T-cell (primary cell): ENCODE results near the gene SRGAP1. TPM values are rescaled to one million over a fixed set of nuclear protein-coding genes. Genes with fewer than 3 reads are reported as not detected.

Source experiments
- ATAC-seq, 4 experiments: fragments of 200-7000 bp in 3 of 4; fragments of 150-1000 bp in 1 of 4; cut with Tn5 transposase; replicated peaks in 1 of 4; 1 replicate in 3 of 4; 2 replicates in 1 of 4; pipeline ENCODE4 v1.10.0; 2021; ENCODE audit warnings: moderate library complexity in 3 of 4, mild to moderate bottlenecking in 2 of 4, moderate number of reproducible peaks in 1 of 4
- CTCF ChIA-PET, 2 donors: fragments of 300-600 bp; sonication (Branson Sonifier 250); formaldehyde crosslinking; loops; one replicate each; lab custom pipeline; 2022; ENCODE audit warnings: antibody characterized with exemption in 2 of 2; lab: Charles Lee
- POLR2A ChIA-PET, 2 donors: fragments of 300-600 bp; sonication (Branson Sonifier 250); formaldehyde crosslinking; loops; one replicate each; lab custom pipeline; 2022; ENCODE audit warnings: antibody characterized with exemption in 2 of 2; lab: Charles Lee
- DNase-seq, 35 experiments: peaks; one replicate each; pipeline versions ENCODE4 v3.0.0 to v3.0.0-alpha.2; 2013 to 2023
- H3K27ac ChIP-seq: one replicate; pipeline ENCODE4 v1.5.1; 2013; ENCODE audit warnings: low read length
- H3K27me3 ChIP-seq, 2 experiments: replicated peaks in 1 of 2; 1 replicate in 1 of 2; 2 replicates in 1 of 2; pipeline versions ENCODE4 v1.6.1 to v1.7.0; 2013; ENCODE audit warnings: low read length in 1 of 2, mixed read lengths in 1 of 2; ENCODE audit not compliant: control insufficient read depth in 2 of 2, insufficient read depth in 2 of 2; ENCODE audit errors: extremely low read depth in 1 of 2
- H3K36me3 ChIP-seq, 2 donors: 1 replicate in 1 of 2; 2 replicates in 1 of 2; pipeline versions ENCODE4 v1.6.1 to v1.7.0; 2013; ENCODE audit warnings: low read length in 1 of 2; ENCODE audit not compliant: control insufficient read depth in 2 of 2, insufficient read depth in 1 of 2; ENCODE audit errors: extremely low read depth in 1 of 2
- H3K4me1 ChIP-seq, 2 experiments: 1 replicate in 1 of 2; 2 replicates in 1 of 2; pipeline versions ENCODE4 v1.6.1 to v1.7.0; 2013; ENCODE audit warnings: low read length in 2 of 2, mixed read lengths in 1 of 2; ENCODE audit not compliant: insufficient read depth in 2 of 2, control insufficient read depth in 1 of 2; ENCODE audit errors: extremely low read depth in 1 of 2
- H3K4me3 ChIP-seq, 2 donors: 1 replicate in 1 of 2; 2 replicates in 1 of 2; pipeline versions ENCODE4 v1.5.1 to v1.7.0; 2013; ENCODE audit warnings: mild to moderate bottlenecking in 2 of 2, low read length in 1 of 2, moderate library complexity in 1 of 2; ENCODE audit not compliant: control insufficient read depth in 1 of 2; ENCODE audit errors: extremely low read depth in 1 of 2
- H3K9me3 ChIP-seq: 2 replicates; pipeline ENCODE4 v1.7.0; 2013
- H3K27ac Mint-ChIP-seq, 2 donors: one replicate each; pipeline ENCODE4 v1.8.0; 2020 to 2021; ENCODE audit warnings: mild to moderate bottlenecking in 2 of 2, mixed read lengths in 2 of 2
- H3K27me3 Mint-ChIP-seq, 2 donors: one replicate each; pipeline ENCODE4 v1.8.0; 2021 to 2022; ENCODE audit warnings: mixed read lengths in 2 of 2
- H3K36me3 Mint-ChIP-seq: one replicate; pipeline ENCODE4 v1.8.0; 2021; ENCODE audit warnings: mixed read lengths
- H3K4me1 Mint-ChIP-seq, 3 donors: one replicate each; pipeline ENCODE4 v1.8.0; 2020 to 2022; ENCODE audit warnings: mixed read lengths in 3 of 3, mild to moderate bottlenecking in 1 of 3
- H3K4me3 Mint-ChIP-seq, 3 donors: one replicate each; pipeline ENCODE4 v1.8.0; 2020 to 2022; ENCODE audit warnings: mild to moderate bottlenecking in 3 of 3, mixed read lengths in 3 of 3, moderate library complexity in 3 of 3
- H3K9me3 Mint-ChIP-seq, 3 donors: one replicate each; pipeline ENCODE4 v1.8.0; 2020 to 2022; ENCODE audit warnings: mixed read lengths in 3 of 3
- WGBS: methylation state at CpG from one replicate; pipeline ENCODE4 v1.1.5; 2013; ENCODE audit warnings: missing lambda C conversion rate; ENCODE audit not compliant: insufficient coverage; 5-methylcytosine and 5-hydroxymethylcytosine counted together
- total RNA-seq, 35 experiments: library from RNA in 6 of 35; stranded (reverse) in 6 of 35; fragments of 120-200 nt in 1 of 35; gene quantifications; one replicate each; pipeline versions ENCODE4 v1.2.1 to v1.2.4 and lab custom pipeline; 2013 to 2026

The SRGAP1 gene
- total RNA-seq, 5 donors from 2014 or later (not counting 1 experiment from before 2014, with no cell fraction given) = 0.07 to 0.38 (median 0.17) TPM; not detected in 1

GRCh38 chr12:64058541-64059265 lies 214.2 kb downstream of the SRGAP1 start:
- H3K4me3 ChIP-seq = no peak overlapping the region

GRCh38 chr12:64059685-64060084 lies 215.2 kb downstream of the SRGAP1 start:
- no peaks in the 10 kb centered on the region for H3K9me3 ChIP-seq
- no peak overlapping the region for H3K27ac ChIP-seq
- WGBS = no CpG with 5 or more reads among the region's 1 CpG
- ChIA-PET CTCF (no interaction called here), POLR2A (no interaction called here)
- Mint-ChIP-seq H3K27me3 (peaks cover 3 to 10% of the 10 kb centered on the region in 2 donors), H3K4me3 (no peak overlapping the region), H3K9me3 (peaks cover 0 to 4% (median 0%) of the 10 kb centered on the region in 3 donors), H3K27ac (no peak overlapping the region), H3K4me1 (no peaks in the 10 kb centered on the region), H3K36me3 (no peaks in the 10 kb centered on the region)
- DNase-seq = no peak
- H3K4me1 ChIP-seq = no peaks in the 10 kb centered on the region
- H3K4me3 ChIP-seq = no peak overlapping the region
- ATAC-seq = no peak
- no peaks in the 10 kb centered on the region for H3K36me3 ChIP-seq
- H3K27me3 ChIP-seq = no peaks in the 10 kb centered on the region

More at GRCh38 chr12:64058541-64059265, 214.2 kb downstream of the SRGAP1 start:
- no peak overlapping the region for H3K27ac ChIP-seq
- no peaks in the 10 kb centered on the region for H3K36me3 ChIP-seq
- H3K27me3 ChIP-seq = no peaks in the 10 kb centered on the region
- Mint-ChIP-seq H3K27me3 (peaks cover 9 to 10% of the 10 kb centered on the region in 2 donors), H3K36me3 (no peaks in the 10 kb centered on the region), H3K9me3 (peaks cover 0 to 4% (median 0%) of the 10 kb centered on the region in 3 donors), H3K4me3 (no peak overlapping the region), H3K27ac (no peak overlapping the region), H3K4me1 (no peaks in the 10 kb centered on the region)
- WGBS = 67% methylated on average over 2 of the region's 3 CpGs
- no peak for DNase-seq
- no peaks in the 10 kb centered on the region for H3K9me3 ChIP-seq
- POLR2A ChIA-PET = no interaction called here
- CTCF ChIA-PET = no interaction called here
- ATAC-seq = no peak
- H3K4me1 ChIP-seq = no peaks in the 10 kb centered on the region

DNA sequence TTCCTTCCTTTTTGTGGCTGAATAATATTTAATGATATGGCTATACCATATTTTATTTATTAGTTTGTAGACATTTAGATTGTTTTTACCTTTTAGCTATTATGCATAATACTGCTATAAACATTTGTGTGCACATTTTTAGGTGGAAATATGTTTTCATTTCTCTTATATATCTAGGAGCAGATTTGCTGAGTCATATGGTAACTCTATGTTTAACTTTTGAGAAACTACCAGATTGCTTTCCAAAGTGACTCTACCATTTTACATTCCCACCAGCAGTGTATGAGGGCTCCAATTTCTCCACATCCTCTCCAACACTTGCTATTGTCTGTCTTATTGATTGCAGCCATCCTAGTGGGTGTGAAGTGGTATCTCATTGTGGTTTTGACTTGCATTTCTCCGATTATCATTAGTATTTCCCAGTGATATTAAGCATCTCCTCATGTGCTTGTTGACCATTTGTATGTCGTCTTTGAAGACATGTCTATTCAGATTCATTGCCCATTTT lies 217.4 kb downstream of the SRGAP1 start:
- H3K9me3 Mint-ChIP-seq = no peaks in the 10 kb centered on the region
- WGBS = no CpG with 5 or more reads among the region's 2 CpGs
- no peak overlapping the region for H3K27ac Mint-ChIP-seq
- DNase-seq (no peak), ATAC-seq (no peak)
- Histone ChIP-seq H3K27me3 (no peaks in the 10 kb centered on the region), H3K9me3 (no peaks in the 10 kb centered on the region), H3K36me3 (no peaks in the 10 kb centered on the region), H3K4me1 (no peaks in the 10 kb centered on the region), H3K4me3 (no peak overlapping the region), H3K27ac (no peak overlapping the region)
- H3K36me3 Mint-ChIP-seq = no peaks in the 10 kb centered on the region
- ChIA-PET CTCF (no interaction called here), POLR2A (no interaction called here)
- H3K27me3 Mint-ChIP-seq = peaks cover 3 to 6% of the 10 kb centered on the region in 2 donors
- no peaks in the 10 kb centered on the region for H3K4me1 Mint-ChIP-seq
- H3K4me3 Mint-ChIP-seq = no peak overlapping the region

- H3K4me3 Mint-ChIP-seq = no peak overlapping the region
- no peak overlapping the region for H3K4me3 ChIP-seq
- ChIA-PET POLR2A (no interaction called here), CTCF (no interaction called here)
- H3K9me3 Mint-ChIP-seq = no peaks in the 10 kb centered on the region
- no peak for ATAC-seq
- H3K36me3 Mint-ChIP-seq = no peaks in the 10 kb centered on the region
- no peak overlapping the region for H3K27ac ChIP-seq
- H3K27ac Mint-ChIP-seq = no peak overlapping the region
- no CpG with 5 or more reads among the region's 3 CpGs for WGBS
- no peaks in the 10 kb centered on the region for H3K4me1 ChIP-seq
- no peak for DNase-seq
- no peaks in the 10 kb centered on the region for H3K27me3 ChIP-seq
- H3K4me1 Mint-ChIP-seq = no peaks in the 10 kb centered on the region
- no peaks in the 10 kb centered on the region for H3K9me3 ChIP-seq
- no peaks in the 10 kb centered on the region for H3K36me3 ChIP-seq
- peaks cover 3 to 6% of the 10 kb centered on the region in 2 donors for H3K27me3 Mint-ChIP-seq
Observed at GRCh38 chr12:64063121-64063520, 218.6 kb downstream of the SRGAP1 start.

GRCh38 chr12:64064240-64064639 lies 219.7 kb downstream of the SRGAP1 start:
- Mint-ChIP-seq H3K4me1 (no peaks in the 10 kb centered on the region), H3K27me3 (peaks cover 3 to 10% of the 10 kb centered on the region in 2 donors), H3K27ac (no peak overlapping the region), H3K4me3 (no peak overlapping the region), H3K9me3 (no peaks in the 10 kb centered on the region), H3K36me3 (no peaks in the 10 kb centered on the region)
- H3K4me3 ChIP-seq = no peak overlapping the region
- ChIA-PET POLR2A (no interaction called here), CTCF (no interaction called here)
- WGBS = no CpG with 5 or more reads among the region's 2 CpGs
- no peaks in the 10 kb centered on the region for H3K9me3 ChIP-seq
- DNase-seq = no peak
- H3K27me3 ChIP-seq = no peaks in the 10 kb centered on the region
- no peaks in the 10 kb centered on the region for H3K36me3 ChIP-seq
- ATAC-seq = no peak
- H3K27ac ChIP-seq = no peak overlapping the region
- H3K4me1 ChIP-seq = no peaks in the 10 kb centered on the region

DNA sequence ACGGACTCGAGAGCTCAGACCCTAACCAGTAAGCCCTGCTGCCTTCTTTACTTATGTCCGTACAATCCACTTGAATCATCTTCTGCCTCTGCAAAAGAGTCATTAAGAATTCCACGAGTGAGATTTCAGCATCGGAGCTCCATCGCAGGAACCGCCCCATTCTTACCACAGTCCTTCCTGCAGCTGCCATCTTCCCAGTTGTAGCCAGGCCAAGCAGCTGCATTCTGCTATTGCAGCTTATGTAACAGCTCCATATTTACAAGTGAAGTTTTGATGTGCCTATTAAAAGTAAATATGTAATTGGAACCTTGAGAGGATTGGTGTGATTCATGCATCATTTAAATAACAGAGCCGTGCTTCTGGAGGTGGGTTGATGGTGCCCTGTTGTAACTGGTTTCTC lies 220.2 kb downstream of the SRGAP1 start:
- H3K9me3 ChIP-seq = no peaks in the 10 kb centered on the region
- H3K4me3 ChIP-seq = no peak overlapping the region
- H3K4me3 Mint-ChIP-seq = no peak overlapping the region
- no peaks in the 10 kb centered on the region for H3K9me3 Mint-ChIP-seq
- no peaks in the 10 kb centered on the region for H3K27me3 ChIP-seq
- H3K27ac ChIP-seq = no peak overlapping the region
- no peaks in the 10 kb centered on the region for H3K4me1 ChIP-seq
- no peak for ATAC-seq
- ChIA-PET POLR2A (no interaction called here), CTCF (no interaction called here)
- 93% methylated on average over 7 of the region's 8 CpGs for WGBS
- no peaks in the 10 kb centered on the region for H3K36me3 ChIP-seq
- DNase-seq = no peak
- H3K4me1 Mint-ChIP-seq = no peaks in the 10 kb centered on the region
- no peaks in the 10 kb centered on the region for H3K36me3 Mint-ChIP-seq
- H3K27me3 Mint-ChIP-seq = peaks cover 3 to 10% of the 10 kb centered on the region in 2 donors
- H3K27ac Mint-ChIP-seq = no peak overlapping the region
